Measurements from ENCODE around the gene AKTIP. TPM values are rescaled to one million over a fixed set of nuclear protein-coding genes. Genes with fewer than 3 reads are reported as not detected.

AKTIP gene
- total RNA-seq, 1 experiment from 2014 or later: 26.2 TPM

DNA sequence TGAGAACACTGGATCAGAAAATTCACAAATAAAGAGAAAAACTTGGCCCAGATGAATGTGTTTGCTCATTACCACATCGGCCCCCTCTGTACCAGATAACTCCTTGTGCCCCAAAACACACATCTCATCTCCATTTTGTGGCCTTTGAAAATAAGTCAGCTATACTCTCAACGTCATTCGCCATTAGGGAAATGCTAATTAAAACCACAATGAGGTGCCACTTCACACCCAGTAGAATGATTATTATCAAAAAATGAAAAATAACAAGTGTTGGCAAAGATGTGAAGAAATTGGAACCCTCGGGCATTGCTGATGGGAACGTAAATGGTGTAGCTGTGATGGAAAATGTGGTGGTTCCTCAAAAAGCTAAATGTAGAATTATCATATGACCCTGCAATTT, 34.6 kb upstream of the AKTIP start:
- Mint-ChIP-seq H3K9me3 (peaks cover 11 to 15% of the 10 kb centered on the region in 2 experiments), H3K27me3 (ENCODE audit: low read depth) (peaks cover 2% of the 10 kb centered on the region), H3K27ac (no peak overlapping the region), H3K4me1 (peaks cover 12% of the 10 kb centered on the region in 2 experiments), H3K4me3 (no peak overlapping the region), H3K36me3 (ENCODE audit: insufficient read depth in 1 of 3, low read depth in 3 of 3) (peaks cover 2 to 10% (median 3%) of the 10 kb centered on the region in 3 experiments; a peak in 6 of 7 replicates)
- no peak overlapping the region for H2BK20ac ChIP-seq (ENCODE audit: low read depth, low read length, poor library complexity, severe bottlenecking)
- H3K23ac ChIP-seq (ENCODE audit: insufficient read length, low read depth, low read length): no peak overlapping the region
- no peak overlapping the region for H2BK12ac ChIP-seq (ENCODE audit: insufficient read length, low read depth, low read length)
- H3K18ac ChIP-seq (ENCODE audit: insufficient read length, low read depth, low read length): no peak overlapping the region
- H3K27ac ChIP-seq (ENCODE audit: insufficient read length, low read depth, low read length): no peak overlapping the region
- H4K20me1 ChIP-seq (ENCODE audit: control insufficient read depth, insufficient read depth, insufficient read length): no peaks in the 10 kb centered on the region
- WGBS (ENCODE audit: extremely low coverage, insufficient read length, low lambda C conversion rate): no CpG with 5 or more reads among the region's 5 CpGs
- no peak overlapping the region for H2BK5ac ChIP-seq (ENCODE audit: insufficient read length, low read length)
- H3K79me2 ChIP-seq (ENCODE audit: insufficient read depth, low read length): no peaks in the 10 kb centered on the region
- H3K4ac ChIP-seq (ENCODE audit: low read depth, low read length): no peak overlapping the region
- no peak overlapping the region for H2BK120ac ChIP-seq (ENCODE audit: low read depth, low read length, poor library complexity, severe bottlenecking)
- no peak overlapping the region for H4K91ac ChIP-seq (ENCODE audit: insufficient read length, low read depth, low read length)
- no peak overlapping the region for H3K56ac ChIP-seq (ENCODE audit: insufficient read length, low read depth, low read length)
- no peak overlapping the region for H3K4me2 ChIP-seq (ENCODE audit: insufficient read depth, insufficient read length, low read length)
- no peaks in the 10 kb centered on the region for H3K4me1 ChIP-seq (ENCODE audit: insufficient read depth, low read length)
- no peak for DNase-seq
- no peaks in the 10 kb centered on the region for H3K79me1 ChIP-seq (ENCODE audit: insufficient read depth, low read depth, low read length, poor library complexity, severe bottlenecking)
- H3K14ac ChIP-seq (ENCODE audit: insufficient read depth, low read length): no peak overlapping the region
- H2AK5ac ChIP-seq (ENCODE audit: insufficient read length, low read length): no peak overlapping the region
- no peak overlapping the region for H3T11ph ChIP-seq (ENCODE audit: low read length)
- no peaks in the 10 kb centered on the region for H3K27me3 ChIP-seq (ENCODE audit: insufficient read depth, low read length)
- no peaks in the 10 kb centered on the region for H3K9me3 ChIP-seq (ENCODE audit: control insufficient read depth, low read depth, low read length)
- H3K23me2 ChIP-seq (ENCODE audit: insufficient read length, low read depth, low read length, poor library complexity, severe bottlenecking): no peaks in the 10 kb centered on the region
- TF ChIP-seq, protein P1, sequence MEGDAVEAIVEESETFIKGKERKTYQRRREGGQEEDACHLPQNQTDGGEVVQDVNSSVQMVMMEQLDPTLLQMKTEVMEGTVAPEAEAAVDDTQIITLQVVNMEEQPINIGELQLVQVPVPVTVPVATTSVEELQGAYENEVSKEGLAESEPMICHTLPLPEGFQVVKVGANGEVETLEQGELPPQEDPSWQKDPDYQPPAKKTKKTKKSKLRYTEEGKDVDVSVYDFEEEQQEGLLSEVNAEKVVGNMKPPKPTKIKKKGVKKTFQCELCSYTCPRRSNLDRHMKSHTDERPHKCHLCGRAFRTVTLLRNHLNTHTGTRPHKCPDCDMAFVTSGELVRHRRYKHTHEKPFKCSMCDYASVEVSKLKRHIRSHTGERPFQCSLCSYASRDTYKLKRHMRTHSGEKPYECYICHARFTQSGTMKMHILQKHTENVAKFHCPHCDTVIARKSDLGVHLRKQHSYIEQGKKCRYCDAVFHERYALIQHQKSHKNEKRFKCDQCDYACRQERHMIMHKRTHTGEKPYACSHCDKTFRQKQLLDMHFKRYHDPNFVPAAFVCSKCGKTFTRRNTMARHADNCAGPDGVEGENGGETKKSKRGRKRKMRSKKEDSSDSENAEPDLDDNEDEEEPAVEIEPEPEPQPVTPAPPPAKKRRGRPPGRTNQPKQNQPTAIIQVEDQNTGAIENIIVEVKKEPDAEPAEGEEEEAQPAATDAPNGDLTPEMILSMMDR (conservative IDR thresholded peaks at IDR 0.05): no peak
- H4K8ac ChIP-seq (replicated peaks; ENCODE audit: insufficient read length, low read depth, low read length): no peak overlapping the region
- no peak overlapping the region for H4K5ac ChIP-seq (ENCODE audit: insufficient read length, low read depth, low read length)
- H2AFZ ChIP-seq (ENCODE audit: low read length): no peak overlapping the region
- H2BK15ac ChIP-seq (ENCODE audit: low read depth, low read length): no peak overlapping the region
- H3K9ac ChIP-seq (ENCODE audit: extremely low read depth, insufficient read length, low read length): no peak overlapping the region

Data from H9 (cell line).